Measurements from ENCODE around the gene INSYN2B.

GRCh38 chr5:169850409-169850808 lies 129.9 kb downstream of the INSYN2B start:
- TF ChIP-seq CTCF (IDR thresholded peaks at IDR 0.05): no peak
- no peak for TF ChIP-seq POLR2A (IDR thresholded peaks at IDR 0.05)

Data from adrenal gland (tissue), 5 donors.